ENCODE measurements around the gene JMY.

DNA sequence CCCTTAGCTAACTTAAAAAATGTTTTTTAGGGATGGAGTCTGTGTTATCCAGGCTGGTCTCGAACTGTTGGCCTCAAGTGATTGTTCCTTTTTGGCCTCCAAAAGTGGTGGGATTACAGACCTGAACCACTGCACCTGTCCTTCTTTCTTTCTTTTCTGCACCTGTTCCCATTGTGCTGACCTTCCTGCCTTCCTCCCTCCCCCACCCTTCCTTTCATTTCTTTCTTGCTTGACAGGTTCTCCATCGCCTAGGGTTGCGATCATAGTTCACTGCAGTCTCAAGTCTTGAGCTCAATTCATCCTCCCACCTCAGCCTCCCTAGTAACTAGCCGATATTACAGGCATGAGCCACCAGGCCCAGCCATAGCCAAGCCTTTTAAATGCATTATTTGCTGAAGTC is 20.6 kb downstream of the JMY start:
- TF ChIP-seq, protein P1, sequence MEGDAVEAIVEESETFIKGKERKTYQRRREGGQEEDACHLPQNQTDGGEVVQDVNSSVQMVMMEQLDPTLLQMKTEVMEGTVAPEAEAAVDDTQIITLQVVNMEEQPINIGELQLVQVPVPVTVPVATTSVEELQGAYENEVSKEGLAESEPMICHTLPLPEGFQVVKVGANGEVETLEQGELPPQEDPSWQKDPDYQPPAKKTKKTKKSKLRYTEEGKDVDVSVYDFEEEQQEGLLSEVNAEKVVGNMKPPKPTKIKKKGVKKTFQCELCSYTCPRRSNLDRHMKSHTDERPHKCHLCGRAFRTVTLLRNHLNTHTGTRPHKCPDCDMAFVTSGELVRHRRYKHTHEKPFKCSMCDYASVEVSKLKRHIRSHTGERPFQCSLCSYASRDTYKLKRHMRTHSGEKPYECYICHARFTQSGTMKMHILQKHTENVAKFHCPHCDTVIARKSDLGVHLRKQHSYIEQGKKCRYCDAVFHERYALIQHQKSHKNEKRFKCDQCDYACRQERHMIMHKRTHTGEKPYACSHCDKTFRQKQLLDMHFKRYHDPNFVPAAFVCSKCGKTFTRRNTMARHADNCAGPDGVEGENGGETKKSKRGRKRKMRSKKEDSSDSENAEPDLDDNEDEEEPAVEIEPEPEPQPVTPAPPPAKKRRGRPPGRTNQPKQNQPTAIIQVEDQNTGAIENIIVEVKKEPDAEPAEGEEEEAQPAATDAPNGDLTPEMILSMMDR (conservative IDR thresholded peaks at IDR 0.05; ENCODE audit: low read depth, low read length), result no peak
- no peak for TF ChIP-seq EZH2 (IDR thresholded peaks at IDR 0.05; ENCODE audit: borderline replicate concordance, low read depth, low read length, poor library complexity, severe bottlenecking)

Measured in A673 (cell line).